ENCODE measurements around the gene RAD51AP1. TPM values are rescaled to one million over a fixed set of nuclear protein-coding genes. Genes with fewer than 3 reads are reported as not detected.

Gene RAD51AP1
- total and polyA plus RNA-seq, 2 of the 8 experiments (the other 6 are each of a cell fraction or from before 2014, with no cell fraction given) = 29.7 to 48.3 TPM

- Histone ChIP-seq H3K4me1 (replicated peaks in 1 of 4; ENCODE audit: control insufficient read depth in 3 of 4, insufficient read depth in 4 of 4, low read length in 3 of 4) (peaks cover 0 to 2% (median 0%) of the 10 kb centered on the region in 4 experiments; a peak in 1 of 7 replicates), H3K36me3 (ENCODE audit: control insufficient read depth in 2 of 4, insufficient read depth in 4 of 4, low read length in 3 of 4) (peaks cover 0 to 9% (median 0%) of the 10 kb centered on the region in 4 experiments; a peak in 2 of 8 replicates), H3K23ac (ENCODE audit: insufficient read length) (no peak overlapping the region), H2BK15ac (ENCODE audit: low read length) (no peak overlapping the region), H3K23me2 (ENCODE audit: low read depth, low read length) (no peaks in the 10 kb centered on the region), H3K79me1 (ENCODE audit: low read depth, low read length) (no peaks in the 10 kb centered on the region), H3K14ac (ENCODE audit: insufficient read length) (no peak overlapping the region), H4K8ac (ENCODE audit: extremely low read depth, insufficient read depth, low read length) (no peak overlapping the region), H4K20me1 (replicated peaks in 1 of 2; ENCODE audit: control insufficient read depth in 1 of 2, insufficient read depth in 2 of 2, low read length in 2 of 2) (no peaks in the 10 kb centered on the region), H3K56ac (replicated peaks; ENCODE audit: insufficient read length, low read depth, low read length) (no peak overlapping the region), H4K5ac (ENCODE audit: insufficient read length, low read depth, low read length) (no peak overlapping the region), H2AFZ (ENCODE audit: low read length) (no peak overlapping the region), H3K4me2 (ENCODE audit: insufficient read depth in 1 of 2, low read depth in 2 of 2, low read length in 2 of 2) (no peak overlapping the region), H2BK12ac (ENCODE audit: low read depth, low read length) (no peak overlapping the region), H3K4ac (replicated peaks; ENCODE audit: insufficient read length, low read depth, low read length) (no peak overlapping the region), H3K79me2 (ENCODE audit: control insufficient read depth in 1 of 2, insufficient read depth in 2 of 2, low read length in 2 of 2) (no peaks in the 10 kb centered on the region), H3K27me3 (replicated peaks in 1 of 4; ENCODE audit: control insufficient read depth in 3 of 4, extremely low read depth in 1 of 4, insufficient read depth in 3 of 4, low read length in 3 of 4) (no peaks in the 10 kb centered on the region), H3K18ac (ENCODE audit: extremely low read depth, low read length) (no peak overlapping the region), H3K4me3 (ENCODE audit: extremely low read depth in 1 of 4, insufficient read depth in 2 of 4, low read depth in 3 of 4, low read length in 4 of 4) (no peak overlapping the region), H2BK120ac (replicated peaks; ENCODE audit: low read depth, low read length) (no peak overlapping the region), H3K9me3 (ENCODE audit: insufficient read depth in 2 of 2, low read depth in 1 of 2, low read length in 1 of 2) (no peaks in the 10 kb centered on the region), H3K27ac (ENCODE audit: low read depth, low read length) (no peak overlapping the region), H3K9ac (replicated peaks in 1 of 4; ENCODE audit: extremely low read depth in 1 of 4, low read depth in 3 of 4, low read length in 3 of 4) (no peak overlapping the region), H2BK20ac (ENCODE audit: low read length) (no peak overlapping the region), H2AK5ac (ENCODE audit: low read depth, low read length) (no peak overlapping the region), H2BK5ac (ENCODE audit: low read depth, low read length) (no peak overlapping the region), H4K91ac (replicated peaks; ENCODE audit: insufficient read length, low read length) (no peak overlapping the region)
- no peak for TF ChIP-seq KDM1A (IDR thresholded peaks at IDR 0.05; ENCODE audit: borderline replicate concordance, low read length)
- no peak for TF ChIP-seq BRCA1 (IDR thresholded peaks at IDR 0.05; ENCODE audit: low read depth, low read length)
- no peak for TF ChIP-seq CHD1 (IDR thresholded peaks at IDR 0.05; ENCODE audit: low read depth, low read length)
- no peak for TF ChIP-seq E2F6 (IDR thresholded peaks at IDR 0.05)
- TF ChIP-seq TAF7 (optimal IDR thresholded peaks at IDR 0.05; ENCODE audit: borderline replicate concordance, low read depth, low read length) = no peak
- TF ChIP-seq RXRA (IDR thresholded peaks at IDR 0.05; ENCODE audit: insufficient read depth, low read depth, low read length) = no peak
- DNase-seq (ENCODE audit: low read depth in 1 of 2, low spot score in 2 of 2) (no peak), FAIRE-seq (no peak)
- ChIA-PET POLR2A (ENCODE audit: partially characterized antibody) (no interaction called here), CTCF (ENCODE audit: partially characterized antibody) (no interaction called here)
- WGBS, 2 experiments (ENCODE audit: extremely low coverage in 1 of 2, insufficient coverage in 1 of 2, insufficient read length in 1 of 2, insufficient replicate concordance in 2 of 2, low coverage in 1 of 2, low lambda C conversion rate in 2 of 2, missing lambda C conversion rate in 1 of 2) = 85% methylated on average over 1 of the region's 1 CpG; no CpG with 5 or more reads in 1 of the 2 experiments
These were observed 33.2 kb upstream of the RAD51AP1 start for GRCh38 chr12:4505376-4505986.
